Stimulated activated CD8-positive, alpha-beta memory T cell treated with anti-CD3 and anti-CD28 coated beads, Interleukin-15, amount 100 ng/mL, for 24 hours (primary cell): ENCODE data around the gene NUDT9.
"Not testable (repeated sequence)": the region's sequence is repeated elsewhere in the genome, so short reads cannot be mapped to it uniquely, and the experiment has no call there.

Source experiments
- DNase-seq: peaks from one replicate; pipeline ENCODE4 v3.0.0-alpha.2; 2020; ENCODE audit warnings: low read depth

NUDT9 gene, protein sequence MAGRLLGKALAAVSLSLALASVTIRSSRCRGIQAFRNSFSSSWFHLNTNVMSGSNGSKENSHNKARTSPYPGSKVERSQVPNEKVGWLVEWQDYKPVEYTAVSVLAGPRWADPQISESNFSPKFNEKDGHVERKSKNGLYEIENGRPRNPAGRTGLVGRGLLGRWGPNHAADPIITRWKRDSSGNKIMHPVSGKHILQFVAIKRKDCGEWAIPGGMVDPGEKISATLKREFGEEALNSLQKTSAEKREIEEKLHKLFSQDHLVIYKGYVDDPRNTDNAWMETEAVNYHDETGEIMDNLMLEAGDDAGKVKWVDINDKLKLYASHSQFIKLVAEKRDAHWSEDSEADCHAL

GRCh38 chr4:87422104-87423052 is at the start of gene NUDT9:
NUDT9 (plus strand) TSS chr4:87422573; CDS start chr4:87422906, 333 bp downstream.
- DNase-seq, result peak; percentile 59

GRCh38 chr4:87375719-87376291 is 46.6 kb upstream of the NUDT9 start:
- no peak for DNase-seq

DNA sequence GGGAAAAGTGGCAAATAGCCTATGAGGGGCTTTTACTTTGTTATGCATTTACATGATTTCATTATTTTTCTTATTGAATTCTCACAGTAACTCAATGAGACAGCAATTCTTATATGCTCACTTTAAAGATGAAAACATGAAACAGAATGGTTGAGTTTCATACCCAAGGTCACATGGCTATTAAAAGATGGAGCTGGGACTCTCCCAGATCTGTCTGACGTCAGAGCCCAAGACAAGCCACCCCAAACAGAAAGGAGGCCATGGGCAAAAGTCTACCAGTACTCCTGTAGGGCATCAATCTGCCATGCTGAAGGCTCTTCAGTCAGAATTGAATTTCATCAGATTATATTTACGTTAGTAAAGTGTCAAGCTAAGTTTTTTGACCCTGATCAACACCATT is 44.6 kb upstream of the NUDT9 start:
- no peak for DNase-seq

DNA sequence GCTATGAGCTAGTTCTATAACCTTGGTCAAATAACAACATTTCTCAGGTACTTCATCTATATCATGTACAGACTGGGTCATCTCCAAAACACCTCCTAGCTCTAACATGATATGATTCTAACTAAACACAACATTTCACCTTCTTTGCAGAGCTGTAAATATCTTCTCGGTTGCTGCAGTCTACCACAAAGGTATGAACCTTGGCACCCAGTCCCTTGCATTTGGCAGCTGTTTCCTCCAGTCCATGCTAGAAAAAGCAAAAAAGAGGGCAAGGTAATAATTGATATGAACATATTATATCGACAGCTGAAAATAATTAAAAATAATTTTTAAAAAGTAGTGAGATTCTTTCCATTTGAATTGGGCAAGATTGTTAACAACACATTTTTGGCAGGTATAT is 40.3 kb upstream of the NUDT9 start:
- no peak for DNase-seq

- no peak for DNase-seq
These were observed 39.4 kb upstream of the NUDT9 start for GRCh38 chr4:87382931-87383330.

DNA sequence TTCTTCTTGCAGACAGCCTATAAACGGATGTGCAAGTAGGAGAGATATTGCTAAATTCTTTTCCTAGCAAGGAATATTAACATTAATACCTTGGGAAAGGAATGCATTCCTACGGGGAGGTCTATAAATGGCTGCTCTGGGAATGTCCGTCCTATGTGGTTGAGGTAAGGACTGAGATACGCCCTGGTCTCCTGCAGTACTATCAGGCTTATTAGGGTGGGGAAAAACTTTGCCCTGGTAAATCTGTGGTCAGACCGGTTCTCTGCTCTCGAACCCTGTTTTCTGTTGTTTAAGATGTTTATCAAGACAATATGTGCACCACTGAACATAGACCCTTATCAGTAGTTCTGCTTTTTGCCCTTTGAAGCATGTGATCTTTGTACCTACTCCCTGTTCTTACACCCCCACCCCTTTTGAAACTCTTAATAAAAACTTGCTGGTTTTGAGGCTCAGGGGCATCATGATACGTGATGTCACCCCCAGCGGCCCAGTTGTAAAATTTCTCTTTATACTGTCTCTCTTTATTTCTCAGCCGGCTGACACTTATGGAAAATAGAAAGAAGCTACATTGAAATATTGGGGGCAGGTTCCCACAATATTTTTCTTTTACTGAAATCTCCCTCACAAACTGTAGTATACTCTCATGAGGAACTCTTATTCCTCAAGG is 37.8 kb upstream of the NUDT9 start:
- not testable (repeated sequence) for DNase-seq

GRCh38 chr4:87387237-87387636 is 35.1 kb upstream of the NUDT9 start:
- DNase-seq, result no peak

DNA sequence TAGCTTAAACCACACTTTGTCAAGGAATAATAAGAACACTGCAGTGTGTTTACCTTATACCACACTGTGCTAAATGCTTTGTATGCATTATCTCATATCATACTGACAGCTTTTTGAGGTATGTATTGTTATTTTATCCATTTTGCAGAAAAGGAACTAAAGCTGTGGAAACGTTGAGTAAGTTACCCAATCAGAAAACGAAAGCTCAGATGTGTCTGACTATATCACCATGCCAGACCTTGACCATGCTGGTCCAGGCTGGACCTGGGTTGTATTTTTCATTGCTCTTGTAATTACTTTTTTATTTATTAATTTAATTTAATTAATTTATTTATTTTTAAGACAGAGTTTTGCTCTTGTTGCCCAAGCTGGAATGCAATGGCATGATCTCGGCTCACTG is 33.5 kb upstream of the NUDT9 start:
- DNase-seq, result no peak

GRCh38 chr4:87390055-87390454 is 32.3 kb upstream of the NUDT9 start:
- DNase-seq, result not testable (repeated sequence)

GRCh38 chr4:87390551-87390890 is 31.9 kb upstream of the NUDT9 start:
- no peak for DNase-seq

- DNase-seq, result peak; percentile 44
These were observed 31.3 kb upstream of the NUDT9 start, which contains the start of gene HSD17B11 for GRCh38 chr4:87390891-87391575. HSD17B11 (minus strand) TSS chr4:87391188; CDS start chr4:87391070, 118 bp downstream.

DNA sequence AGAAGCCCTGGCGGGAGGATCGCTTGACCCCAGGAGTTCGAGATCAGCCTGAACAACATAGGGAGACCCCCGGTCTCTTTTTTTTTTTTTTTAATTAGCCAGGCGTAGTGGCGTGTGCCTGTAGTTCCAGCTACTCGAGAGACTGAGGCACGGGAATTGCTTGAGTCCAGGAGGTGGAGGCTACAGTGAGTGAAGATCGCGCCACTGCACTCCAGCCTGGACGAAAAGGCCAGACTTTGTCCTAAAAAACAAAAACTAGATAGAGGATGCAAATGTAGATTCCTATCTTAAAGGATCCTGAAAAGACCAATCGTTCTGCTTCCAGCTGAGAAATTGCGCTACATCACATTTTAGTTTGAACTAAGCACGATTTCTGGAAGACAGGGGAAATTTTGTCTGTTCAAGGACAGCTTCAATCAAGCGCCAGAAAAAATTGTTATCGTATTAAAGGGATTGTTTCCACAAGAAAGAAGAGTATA is 30.8 kb upstream of the NUDT9 start:
- no peak for DNase-seq

DNA sequence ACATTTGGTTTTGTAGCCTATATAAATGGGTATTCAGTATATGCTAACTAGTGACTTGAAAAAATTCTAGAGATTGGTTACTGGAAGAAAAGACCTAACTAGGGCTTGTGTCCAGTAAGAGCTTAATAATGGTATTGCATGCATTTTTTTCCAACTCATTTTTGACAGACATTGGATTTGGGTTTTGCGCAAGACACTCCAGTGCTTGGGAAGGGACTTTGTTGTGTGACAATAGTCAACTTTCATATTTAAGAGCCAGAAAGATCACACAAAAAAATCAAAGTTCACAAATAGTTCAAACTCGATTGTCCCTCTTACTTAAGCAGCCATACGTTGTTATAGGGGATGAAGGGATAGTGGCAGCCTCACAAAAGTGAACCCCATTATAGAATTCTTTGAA is 30.2 kb upstream of the NUDT9 start:
- DNase-seq, result no peak

DNA sequence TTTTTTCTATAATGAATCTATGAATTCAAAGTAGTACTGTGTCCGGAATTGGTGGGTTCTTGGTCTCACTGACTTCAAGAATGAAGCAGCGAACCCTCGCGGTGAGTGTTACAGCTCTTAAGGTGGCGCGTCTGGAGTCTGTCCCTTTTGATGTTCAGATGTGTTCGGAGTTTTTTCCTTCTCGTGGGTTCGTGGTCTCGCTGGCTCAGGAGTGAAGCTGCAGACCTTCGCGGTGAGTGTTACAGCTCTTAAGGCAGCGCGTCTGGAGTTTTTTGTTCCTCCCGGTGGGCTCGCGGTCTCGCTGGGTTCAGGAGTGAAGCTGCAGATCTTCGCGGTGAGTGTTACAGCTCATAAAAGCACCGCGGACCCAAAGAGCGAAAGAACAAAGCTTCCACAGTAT is 27.3 kb upstream of the NUDT9 start:
- DNase-seq, result not testable (repeated sequence)

DNA sequence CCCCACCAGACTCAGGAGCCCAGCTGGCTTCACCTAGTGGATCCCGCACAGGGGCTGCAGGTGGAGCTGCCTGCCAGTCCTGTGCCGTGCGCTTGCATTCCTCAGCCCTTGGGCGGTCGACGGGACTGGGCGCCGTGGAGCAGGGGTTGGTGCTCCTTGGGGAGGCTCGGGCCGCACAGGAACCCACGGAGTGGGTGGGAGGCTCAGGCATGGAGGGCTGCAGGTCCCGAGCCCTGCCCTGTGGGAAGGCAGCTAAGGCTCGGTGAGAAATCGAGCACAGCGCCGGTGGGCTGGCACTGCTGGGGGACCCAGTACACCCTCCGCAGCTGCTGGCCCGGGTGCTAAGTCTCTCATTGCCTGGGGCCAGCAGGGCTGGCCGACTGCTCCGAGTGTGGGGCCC is 26.5 kb upstream of the NUDT9 start:
- not testable (repeated sequence) for DNase-seq

DNA sequence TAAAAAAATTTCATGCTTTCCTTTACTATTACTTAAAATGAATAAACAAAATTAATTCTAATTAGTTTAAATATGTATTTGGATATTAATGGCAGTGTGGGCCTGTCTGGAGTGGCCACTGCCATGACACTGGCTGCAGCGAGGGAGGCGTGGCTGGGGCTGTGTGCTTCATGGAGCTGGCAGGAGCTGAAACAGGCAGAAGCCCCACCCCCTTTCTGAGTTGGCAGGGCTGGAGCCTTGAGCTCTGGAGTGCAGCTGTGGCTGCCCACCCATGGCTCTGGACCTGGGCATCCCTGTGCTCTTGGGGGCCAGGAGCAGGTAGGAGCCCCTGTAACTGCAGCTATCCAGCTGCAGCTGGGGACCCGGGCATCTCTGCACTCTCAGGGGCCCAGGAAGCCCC is 23.2 kb upstream of the NUDT9 start:
- no peak for DNase-seq

DNA sequence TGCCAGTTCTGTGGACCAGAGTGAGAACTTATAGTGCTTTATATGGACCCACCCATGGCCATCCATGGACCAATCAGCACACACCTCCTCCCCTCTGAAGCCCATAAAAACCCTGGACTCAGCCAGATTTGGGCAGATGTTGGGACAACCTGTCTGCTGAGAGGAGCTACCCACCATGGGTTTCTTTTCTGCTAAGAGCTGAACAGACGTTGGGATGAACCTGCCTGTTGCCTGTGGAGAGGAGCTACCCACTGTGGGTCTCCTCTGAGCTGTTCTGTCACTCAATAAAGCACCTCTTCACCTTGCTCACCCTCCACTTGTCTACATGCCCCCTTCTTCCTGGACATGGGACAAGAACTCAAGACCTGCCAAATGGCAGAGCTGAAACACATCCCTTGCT is 22.4 kb upstream of the NUDT9 start:
- no peak for DNase-seq

DNA sequence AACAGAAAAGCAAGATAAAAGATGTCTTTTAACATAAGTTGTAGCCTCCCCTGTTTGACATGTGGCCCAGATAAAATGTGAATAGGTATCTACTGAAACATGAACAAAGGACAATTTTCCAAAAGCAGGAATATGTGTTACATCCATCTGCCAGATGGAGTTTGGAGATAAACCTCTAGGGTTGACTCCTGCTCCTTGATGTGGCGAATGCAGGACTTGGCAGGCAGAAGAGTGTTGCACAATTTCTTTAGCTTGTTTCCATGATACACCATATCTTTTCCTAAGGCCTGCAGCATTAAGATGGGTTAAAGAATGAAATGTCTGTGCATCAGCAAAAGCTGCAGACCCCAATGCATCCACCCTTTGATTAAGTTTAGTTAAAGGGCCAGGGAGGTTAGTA is 18.6 kb upstream of the NUDT9 start:
- DNase-seq, result not testable (repeated sequence)

DNA sequence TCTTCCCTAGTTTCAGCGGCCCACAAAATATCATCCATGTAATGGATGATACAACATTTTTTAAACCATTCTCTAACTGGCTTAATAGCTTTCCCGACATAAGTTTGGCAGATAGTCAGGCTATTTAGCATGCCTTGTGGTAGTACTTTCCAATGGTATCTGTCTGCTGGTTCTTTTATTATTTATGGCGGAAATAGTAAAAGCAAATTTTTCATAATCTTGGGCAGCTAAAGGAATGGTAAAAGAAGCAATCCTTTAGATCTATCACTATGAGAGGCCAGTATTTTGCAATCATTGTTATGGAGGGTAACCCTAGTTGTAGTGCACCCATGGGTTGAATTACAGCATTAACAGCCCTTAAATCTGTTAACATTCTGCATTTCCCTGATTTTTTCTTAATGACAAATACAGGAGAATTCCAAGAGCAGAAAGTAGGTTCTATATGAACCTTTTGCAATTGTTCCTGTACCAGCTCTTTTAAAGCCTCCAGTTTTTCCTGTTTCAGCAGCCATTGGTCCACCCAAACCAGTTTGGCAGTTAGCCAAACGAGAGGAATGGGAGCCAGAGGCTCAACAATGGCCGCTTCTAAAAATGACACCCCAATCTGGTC is 17.1 kb upstream of the NUDT9 start:
- no peak for DNase-seq

- no peak for DNase-seq
These were observed 15.9 kb upstream of the NUDT9 start for GRCh38 chr4:87406462-87406861.

DNA sequence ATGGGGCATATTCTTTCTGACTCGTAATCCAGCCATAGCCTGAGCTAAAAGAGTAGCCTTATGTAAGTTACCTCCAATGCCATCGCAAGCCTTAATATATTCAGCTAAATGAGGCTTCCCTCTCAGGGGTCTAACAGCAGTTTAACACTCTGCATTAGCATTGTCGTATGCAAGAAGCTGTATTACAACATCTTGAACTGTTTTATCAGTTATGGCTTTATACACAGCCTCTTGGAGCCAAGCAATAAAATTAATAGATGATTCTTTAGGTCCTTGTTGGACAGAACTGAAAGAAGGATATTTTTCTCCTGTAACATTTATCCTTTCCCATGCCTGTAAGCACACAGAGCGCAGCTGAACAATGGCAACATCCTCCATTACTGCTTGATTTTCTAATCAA is 15.5 kb upstream of the NUDT9 start:
- not testable (repeated sequence) for DNase-seq
